Fibroblast of villous mesenchyme (primary cell): ENCODE measurements around the gene SNAPC1. TPM values are rescaled to one million over a fixed set of nuclear protein-coding genes. Genes with fewer than 3 reads are reported as not detected.
A peak's percentile ranks its signal among the peaks of the same experiment; 100 is the strongest.
"Not testable (repeated sequence)": the region's sequence is repeated elsewhere in the genome, so short reads cannot be mapped to it uniquely, and the experiment has no call there.

Experiments used
- DNase-seq: peaks from one replicate; pipeline ENCODE4 v3.0.0-alpha.2; 2010; ENCODE audit warnings: low read depth
- H3K4me3 ChIP-seq: 2 replicates; pipeline ENCODE4 v1.5.1; 2011; ENCODE audit warnings: low read depth, mild to moderate bottlenecking, low read length
- CTCF ChIP-seq: IDR thresholded peaks from 2 replicates; pipeline ENCODE4 v1.5.1; 2012; ENCODE audit warnings: low read depth, mild to moderate bottlenecking, low read length; ENCODE audit not compliant: insufficient read depth
- total RNA-seq: library from RNA; depleted of rRNA; stranded (reverse); fragments of >200 nt; gene quantifications from 2 replicates; pipeline ENCODE4 v1.2.3, GENCODE V29; 2012

SNAPC1 gene
- total RNA-seq, 1 donor, result 27.2 TPM

GRCh38 chr14:61754627-61755381 is 7.4 kb upstream of the SNAPC1 start:
- TF ChIP-seq CTCF, result no peak
- no peak overlapping the region for H3K4me3 ChIP-seq
- DNase-seq, result no peak

- not testable (repeated sequence) for H3K4me3 ChIP-seq, DNase-seq
Measured at GRCh38 chr14:61755382-61755742, 6.9 kb upstream of the SNAPC1 start.

- no peak for TF ChIP-seq CTCF
- no peak for DNase-seq
Measured at GRCh38 chr14:61756135-61756534, 6.1 kb upstream of the SNAPC1 start.

GRCh38 chr14:61759878-61760277 is 2.3 kb upstream of the SNAPC1 start:
- TF ChIP-seq CTCF, result no peak
- H3K4me3 ChIP-seq, result no peak overlapping the region
- DNase-seq, result no peak

More at GRCh38 chr14:61756135-61756534, 6.1 kb upstream of the SNAPC1 start:
- no peak overlapping the region for H3K4me3 ChIP-seq

- no peak for DNase-seq
- no peak for TF ChIP-seq CTCF
- H3K4me3 ChIP-seq, result peak overlapping the region; percentile 96
Measured at GRCh38 chr14:61761557-61761956, 663 bp upstream of the SNAPC1 start.

GRCh38 chr14:61764342-61765122 is 2.3 kb downstream of the SNAPC1 start:
- peak overlapping the region; percentile 96 for H3K4me3 ChIP-seq
- DNase-seq, result no peak

More at GRCh38 chr14:61764342-61765122, 2.3 kb downstream of the SNAPC1 start:
- TF ChIP-seq CTCF, result no peak
